Stromal cell of bone marrow (primary cell): Measurements from ENCODE around the gene TBC1D4.
"Not testable (repeated sequence)": the region's sequence is repeated elsewhere in the genome, so short reads cannot be mapped to it uniquely, and the experiment has no call there.

Experiments used
- DNase-seq: peaks from one replicate; pipeline ENCODE4 v3.0.0-alpha.2; 2012; ENCODE audit warnings: low read depth

The TBC1D4 gene

GRCh38 chr13:75447493-75447892, 34.5 kb downstream of the TBC1D4 start:
- DNase-seq, result no peak

- DNase-seq, result no peak
Observed at GRCh38 chr13:75446874-75447273, 35.1 kb downstream of the TBC1D4 start.

GRCh38 chr13:75445717-75446499, 36.1 kb downstream of the TBC1D4 start:
- no peak for DNase-seq

GRCh38 chr13:75444016-75444415, 38.0 kb downstream of the TBC1D4 start:
- DNase-seq, result no peak

- DNase-seq, result no peak
Observed at GRCh38 chr13:75443356-75443958, 38.5 kb downstream of the TBC1D4 start.

- no peak for DNase-seq
Observed at GRCh38 chr13:75442736-75443234, 39.2 kb downstream of the TBC1D4 start.

GRCh38 chr13:75440100-75440499, 41.9 kb downstream of the TBC1D4 start:
- DNase-seq, result no peak

GRCh38 chr13:75437582-75438318, 44.2 kb downstream of the TBC1D4 start:
- DNase-seq, result no peak

- not testable (repeated sequence) for DNase-seq
Observed at GRCh38 chr13:75434126-75434525, 47.8 kb downstream of the TBC1D4 start.

GRCh38 chr13:75432811-75433244, 49.1 kb downstream of the TBC1D4 start:
- DNase-seq, result no peak

- peak; percentile 26 for DNase-seq
Observed at GRCh38 chr13:75432045-75432444, 49.9 kb downstream of the TBC1D4 start.

- no peak for DNase-seq
Observed at GRCh38 chr13:75430436-75431209, 51.3 kb downstream of the TBC1D4 start.

GRCh38 chr13:75426421-75426820, 55.5 kb downstream of the TBC1D4 start:
- no peak for DNase-seq

GRCh38 chr13:75425216-75426009, 56.6 kb downstream of the TBC1D4 start:
- DNase-seq, result no peak

GRCh38 chr13:75423946-75424345, 58.0 kb downstream of the TBC1D4 start:
- no peak for DNase-seq

- no peak for DNase-seq
Observed at GRCh38 chr13:75422028-75422427, 59.9 kb downstream of the TBC1D4 start.

- no peak for DNase-seq
Observed at GRCh38 chr13:75421133-75421532, 60.8 kb downstream of the TBC1D4 start.

GRCh38 chr13:75419656-75420055, 62.3 kb downstream of the TBC1D4 start:
- no peak for DNase-seq

- DNase-seq, result no peak
Observed at GRCh38 chr13:75418997-75419396, 63.0 kb downstream of the TBC1D4 start.

GRCh38 chr13:75418186-75418843, 63.7 kb downstream of the TBC1D4 start:
- no peak for DNase-seq

GRCh38 chr13:75417656-75418055, 64.3 kb downstream of the TBC1D4 start:
- no peak for DNase-seq
